WTC11 (cell line): ENCODE measurements around the gene MYBPH.

Experiments used
- AR ChIP-seq: fragments of 250-450 bp; sonication (Bioruptor Pico); IDR thresholded peaks from 2 replicates; pipeline ENCODE4 v1.9.0; 2021; ENCODE audit warnings: mild to moderate bottlenecking
- E2F4 ChIP-seq: sonication (generic); formaldehyde crosslinking; IDR thresholded peaks from 2 replicates; pipeline ENCODE4 v1.8.1; 2022; ENCODE audit warnings: low read depth, mild to moderate bottlenecking, moderate library complexity, missing genetic modification reagents, borderline replicate concordance
- JUN ChIP-seq: sonication (generic); formaldehyde crosslinking; IDR thresholded peaks from 2 replicates; pipeline ENCODE4 v1.8.0; 2023; ENCODE audit warnings: mild to moderate bottlenecking, missing genetic modification reagents
- TF ChIP-seq, protein P1 (sequence below): fragments of 200-600 bp; IDR thresholded peaks from 2 replicates; pipeline ENCODE4 v1.8.0; 2022; ENCODE audit warnings: antibody characterized with exemption

DNA sequence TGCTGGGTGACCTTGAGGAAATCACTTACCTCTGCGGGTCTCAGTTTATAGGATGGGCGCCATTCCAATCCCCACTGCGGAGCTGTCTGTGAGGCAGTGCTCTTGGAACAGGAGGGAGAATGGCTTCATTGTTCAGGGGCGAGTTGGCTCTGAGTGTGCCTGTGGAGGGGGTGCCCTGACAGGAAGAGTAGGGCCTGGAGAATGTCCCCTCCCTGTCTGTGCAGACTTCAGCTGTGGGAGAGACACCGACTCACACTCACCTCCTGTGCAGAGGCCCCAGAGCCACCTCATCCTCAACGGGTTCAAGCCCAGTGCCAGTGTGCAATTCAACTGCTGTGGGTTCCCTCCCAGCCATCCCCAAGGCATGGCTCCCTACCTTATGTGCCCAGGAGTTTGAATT is 31.0 kb downstream of the MYBPH start:
- TF ChIP-seq, protein P1, sequence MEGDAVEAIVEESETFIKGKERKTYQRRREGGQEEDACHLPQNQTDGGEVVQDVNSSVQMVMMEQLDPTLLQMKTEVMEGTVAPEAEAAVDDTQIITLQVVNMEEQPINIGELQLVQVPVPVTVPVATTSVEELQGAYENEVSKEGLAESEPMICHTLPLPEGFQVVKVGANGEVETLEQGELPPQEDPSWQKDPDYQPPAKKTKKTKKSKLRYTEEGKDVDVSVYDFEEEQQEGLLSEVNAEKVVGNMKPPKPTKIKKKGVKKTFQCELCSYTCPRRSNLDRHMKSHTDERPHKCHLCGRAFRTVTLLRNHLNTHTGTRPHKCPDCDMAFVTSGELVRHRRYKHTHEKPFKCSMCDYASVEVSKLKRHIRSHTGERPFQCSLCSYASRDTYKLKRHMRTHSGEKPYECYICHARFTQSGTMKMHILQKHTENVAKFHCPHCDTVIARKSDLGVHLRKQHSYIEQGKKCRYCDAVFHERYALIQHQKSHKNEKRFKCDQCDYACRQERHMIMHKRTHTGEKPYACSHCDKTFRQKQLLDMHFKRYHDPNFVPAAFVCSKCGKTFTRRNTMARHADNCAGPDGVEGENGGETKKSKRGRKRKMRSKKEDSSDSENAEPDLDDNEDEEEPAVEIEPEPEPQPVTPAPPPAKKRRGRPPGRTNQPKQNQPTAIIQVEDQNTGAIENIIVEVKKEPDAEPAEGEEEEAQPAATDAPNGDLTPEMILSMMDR: no peak
- no peak for TF ChIP-seq JUN (CRISPR knock-in tag)
- no peak for TF ChIP-seq AR (CRISPR knock-in tag)
- no peak for TF ChIP-seq E2F4 (CRISPR knock-in tag)
